IMR-90 (cell line): ENCODE data around the gene RASSF4. TPM values are rescaled to one million over a fixed set of nuclear protein-coding genes. Genes with fewer than 3 reads are reported as not detected.

Source experiments
- ATAC-seq: fragments of 200-7000 bp; cut with Tn5 transposase; 2 replicates; pipeline ENCODE4 v1.9.1; 2020; ENCODE audit warnings: low read depth, mild to moderate bottlenecking, moderate library complexity
- BruUV-seq: library from RNA; stranded (reverse); fragments of 400-500 nt; replicated peaks from 2 replicates; lab custom pipeline; 2021; lab: Mats Ljungman, UMichigan
- CTCF ChIA-PET: fragments of 300-600 bp; formaldehyde crosslinking; extraction: SDS; loops from one replicate; lab custom pipeline; 2021; ENCODE audit warnings: antibody characterized with exemption; lab: Yijun Ruan, JAX
- POLR2A ChIA-PET: fragments of 300-600 bp; sonication (Branson Sonifier 250); formaldehyde crosslinking; loops from one replicate; lab custom pipeline; 2022; ENCODE audit warnings: antibody characterized with exemption; ENCODE audit not compliant: unreplicated experiment; lab: Charles Lee
- DNase-seq: peaks from one replicate; pipeline ENCODE4 v3.0.0; 2013
- H2AFZ ChIP-seq: replicated peaks from 2 replicates; pipeline ENCODE3; 2013; ENCODE audit warnings: low read length, mild to moderate bottlenecking; ENCODE audit not compliant: poor library complexity
- H2AK5ac ChIP-seq: 2 replicates; pipeline ENCODE4 v1.6.1; 2013; ENCODE audit warnings: low read depth, low read length, inconsistent platforms
- H2AK9ac ChIP-seq: replicated peaks from 2 replicates; pipeline ENCODE3; 2013; ENCODE audit warnings: mild to moderate bottlenecking, low read depth, low read length, moderate library complexity; ENCODE audit not compliant: poor library complexity
- H2BK120ac ChIP-seq: 2 replicates; pipeline ENCODE4 v1.6.1; 2013; ENCODE audit warnings: low read depth, low read length, inconsistent platforms
- H2BK15ac ChIP-seq: 3 replicates; pipeline ENCODE4 v1.6.1; 2013; ENCODE audit warnings: low read depth, low read length, inconsistent platforms
- H2BK20ac ChIP-seq: 2 replicates; pipeline ENCODE4 v1.6.1; 2013; ENCODE audit warnings: low read depth, mild to moderate bottlenecking, inconsistent platforms, low read length, moderate library complexity
- H2BK5ac ChIP-seq: 2 replicates; pipeline ENCODE4 v1.6.1; 2013; ENCODE audit warnings: mild to moderate bottlenecking, low read depth, low read length, inconsistent platforms; ENCODE audit not compliant: poor library complexity, severe bottlenecking
- H3K14ac ChIP-seq: replicated peaks from 2 replicates; pipeline ENCODE4 v1.6.1; 2013; ENCODE audit warnings: low read depth, low read length, inconsistent platforms
- H3K18ac ChIP-seq: 2 replicates; pipeline ENCODE4 v1.6.1; 2013; ENCODE audit warnings: low read depth, low read length, control low read depth
- H3K23ac ChIP-seq: 2 replicates; pipeline ENCODE4 v1.6.1; 2013; ENCODE audit warnings: low read depth, low read length, inconsistent platforms
- H3K27ac ChIP-seq: 2 replicates; pipeline ENCODE4 v1.5.1; 2013; ENCODE audit warnings: mild to moderate bottlenecking, control low read depth, low read length; ENCODE audit not compliant: insufficient read depth
- H3K27me3 ChIP-seq: 2 replicates; pipeline ENCODE4 v1.6.1; 2013; ENCODE audit warnings: low read length; ENCODE audit not compliant: control insufficient read depth, insufficient read depth
- H3K36me3 ChIP-seq: 2 replicates; pipeline ENCODE4 v1.6.1; 2013; ENCODE audit warnings: low read length, mixed read lengths; ENCODE audit not compliant: control insufficient read depth, insufficient read depth
- H3K4ac ChIP-seq: 2 replicates; pipeline ENCODE4 v1.6.1; 2013; ENCODE audit warnings: low read depth, low read length, inconsistent platforms
- H3K4me1 ChIP-seq: 2 replicates; pipeline ENCODE4 v1.6.1; 2013; ENCODE audit warnings: low read length, mixed read lengths; ENCODE audit not compliant: control insufficient read depth, insufficient read depth
- H3K4me2 ChIP-seq: 2 replicates; pipeline ENCODE4 v1.6.1; 2013; ENCODE audit warnings: low read depth, mild to moderate bottlenecking, control low read depth, low read length, moderate library complexity
- H3K4me3 ChIP-seq: 2 replicates; pipeline ENCODE4 v1.5.1; 2013; ENCODE audit warnings: low read depth, mild to moderate bottlenecking, control low read depth, low read length, moderate library complexity; ENCODE audit not compliant: insufficient read depth
- H3K56ac ChIP-seq: 2 replicates; pipeline ENCODE4 v1.6.1; 2013; ENCODE audit warnings: low read length, inconsistent platforms; ENCODE audit not compliant: insufficient read depth; ENCODE audit errors: extremely low read depth
- H3K79me1 ChIP-seq, 2 experiments: 2 replicates each; pipeline ENCODE4 v1.6.1; 2013; ENCODE audit warnings: low read length in 2 of 2, inconsistent platforms in 1 of 2, low read depth in 1 of 2
- H3K9ac ChIP-seq: 2 replicates; pipeline ENCODE4 v1.6.1; 2013; ENCODE audit warnings: low read depth, low read length, control low read depth
- H3K9me1 ChIP-seq: 2 replicates; pipeline ENCODE4 v1.6.1; 2013; ENCODE audit warnings: low read length, inconsistent platforms; ENCODE audit not compliant: insufficient read depth
- H3K9me3 ChIP-seq: 2 replicates; pipeline ENCODE4 v1.6.1; 2013; ENCODE audit warnings: low read length; ENCODE audit not compliant: control insufficient read depth, insufficient read depth
- H4K20me1 ChIP-seq: 2 replicates; pipeline ENCODE4 v1.6.1; 2013; ENCODE audit warnings: low read length, inconsistent platforms; ENCODE audit not compliant: insufficient read depth
- H4K5ac ChIP-seq: 2 replicates; pipeline ENCODE4 v1.6.1; 2013; ENCODE audit warnings: mild to moderate bottlenecking, low read depth, low read length, control low read depth
- H4K8ac ChIP-seq, 2 experiments: 2 replicates each; pipeline ENCODE4 v1.6.1; 2013; ENCODE audit warnings: low read depth in 2 of 2, low read length in 2 of 2, control low read depth in 1 of 2, inconsistent platforms in 1 of 2
- H4K91ac ChIP-seq: 2 replicates; pipeline ENCODE4 v1.6.1; 2013; ENCODE audit warnings: low read depth, low read length, inconsistent platforms; ENCODE audit not compliant: insufficient read depth
- CEBPB ChIP-seq: IDR thresholded peaks from 2 replicates; pipeline ENCODE4 v1.6.1; 2012; ENCODE audit warnings: low read depth, low read length, improper control_type of control experiment
- POLR2A ChIP-seq: IDR thresholded peaks from 2 replicates; pipeline ENCODE4 v1.6.1; 2012; ENCODE audit warnings: mild to moderate bottlenecking, low read depth, low read length
- WGBS, 2 experiments: methylation state at CpG; one replicate each; pipeline versions ENCODE4 v1.1.5 to v1.1.7; 2013; ENCODE audit warnings: missing lambda C conversion rate in 2 of 2; ENCODE audit not compliant: insufficient read length in 1 of 2; ENCODE audit errors: extremely low coverage in 2 of 2; 5-methylcytosine and 5-hydroxymethylcytosine counted together
- dilution Hi-C: fragments of 300-500 bp; cut with HindIII; formaldehyde crosslinking; loops from one replicate; pipeline ENCODE4 v1.14.3; 2018; ENCODE audit warnings: low sequenced_read_pairs; ENCODE audit not compliant: unreplicated experiment
- in situ Hi-C: fragments of 300-500 bp; cut with MboI; formaldehyde crosslinking; loops from 3 replicates; pipeline ENCODE4 v1.14.3; 2019; ENCODE audit warnings: low sequenced_read_pairs, inconsistent platforms, mixed read lengths
- intact Hi-C: fragments of 100-400 bp; cut with micrococcal nuclease; formaldehyde crosslinking; loops from 2 replicates; pipeline ENCODE4 v1.10.0; 2022
- polyA plus RNA-seq, 3 experiments: library from polyadenylated mRNA; depleted of rRNA; stranded (reverse); fragments of >200 nt; gene quantifications; 2 replicates each; pipeline ENCODE4 v1.2.3, GENCODE V29; 2012; ENCODE audit warnings: low replicate concordance in 1 of 3
- total RNA-seq: library from RNA; depleted of rRNA; stranded (reverse); fragments of >200 nt; gene quantifications from 2 replicates; pipeline ENCODE4 v1.2.3, GENCODE V29; 2012

The RASSF4 gene
- total and polyA plus RNA-seq, 2 of the 4 experiments (the other 2 are of a cell fraction): 5.9 to 8.6 TPM

DNA sequence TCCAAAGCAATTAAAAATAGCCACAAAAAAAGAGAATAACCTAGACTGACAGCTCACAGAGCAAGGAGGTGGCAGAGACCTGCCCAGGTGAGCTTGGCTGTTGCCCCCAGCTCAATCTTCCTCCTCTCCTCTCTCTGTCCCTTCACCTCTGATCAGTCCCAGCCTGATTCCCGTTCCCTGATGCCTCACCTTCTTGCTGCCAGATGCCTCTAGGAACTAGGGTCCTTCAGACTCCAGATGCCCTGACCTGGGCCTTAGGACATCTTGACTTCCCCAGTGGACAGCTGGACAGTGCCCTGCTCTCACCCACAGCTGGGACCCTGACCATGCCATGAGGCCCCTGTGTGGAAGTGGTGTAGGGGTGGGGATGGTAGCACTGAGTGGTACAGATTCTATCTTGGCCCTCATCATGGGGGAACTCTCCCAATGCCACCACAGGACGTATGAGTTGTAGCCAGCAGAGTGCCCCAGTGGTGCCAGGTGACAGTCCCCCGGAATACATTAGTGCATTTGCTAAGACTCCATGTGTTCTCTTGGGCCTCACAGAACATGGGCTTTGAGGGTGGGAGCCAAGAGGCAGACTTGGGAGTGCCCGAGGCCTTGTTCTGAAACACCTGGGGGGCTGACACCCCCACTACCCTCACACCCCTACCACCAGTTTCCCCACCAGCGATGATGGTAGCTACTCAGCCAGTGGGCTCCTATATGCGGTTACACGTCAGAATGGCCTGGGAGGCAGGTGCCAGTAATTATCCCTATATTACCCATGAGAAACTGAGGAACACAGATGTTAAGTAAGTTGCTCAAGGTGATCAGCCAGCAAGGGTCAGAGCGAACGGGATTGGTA is 17.0 kb downstream of the RASSF4 start:
- Histone ChIP-seq H3K23ac (peak overlapping the region; percentile 61; the same call in 1 of the 2 replicates), H4K20me1 (no peaks in the 10 kb centered on the region; the same call in 1 of the 2 replicates), H3K36me3 (peaks cover 18% of the 10 kb centered on the region; the same call in 1 of the 2 replicates), H2BK120ac (peak overlapping the region; percentile 29; the same call in 1 of the 2 replicates), H2AK9ac (peak overlapping the region; percentile 22), H3K9ac (peak overlapping the region; percentile 17; the same call in 1 of the 2 replicates), H3K18ac (0 out of 2 replicates have a peak overlapping the region, but pooled peaks have one; percentile 7), H4K91ac (peak overlapping the region; percentile 32), H3K4ac (peak overlapping the region; percentile 49), H3K27ac (peak overlapping the region; percentile 8; the same call in 1 of the 2 replicates), H3K9me1 (peaks cover 24% of the 10 kb centered on the region), H3K4me2 (peak overlapping the region; percentile 84), H3K9me3 (no peaks in the 10 kb centered on the region), H3K79me1 (peaks cover 3 to 63% of the 10 kb centered on the region in 2 experiments; a peak in 3 of 4 replicates), H3K4me3 (peak overlapping the region; percentile 55; the same call in 1 of the 2 replicates), H3K56ac (no peak overlapping the region), H3K27me3 (no peaks in the 10 kb centered on the region), H2BK15ac (no peak overlapping the region), H2AK5ac (peak overlapping the region; percentile 69), H3K14ac (peak overlapping the region; percentile 51; the same call in 1 of the 2 replicates), H2BK20ac (peak overlapping the region; percentile 12; the same call in 1 of the 2 replicates), H2AFZ (peak overlapping the region; percentile 24), H4K5ac (no peak overlapping the region), H2BK5ac (peak overlapping the region; percentile 49), H3K4me1 (peaks cover 53% of the 10 kb centered on the region), H4K8ac (no peak overlapping the region)
- ChIA-PET POLR2A (no interaction called here), CTCF (no interaction called here)
- ATAC-seq (no peak), DNase-seq (no peak)
- in situ Hi-C loops (loop anchor here (25.0 kb wide), 4 partner anchors 1036 to 1839 kb away; partner anchors contain the start of genes CSGALNACT2 and HNRNPF), dilution Hi-C loops (no loop called here), intact Hi-C loops (no loop called here)
- peak; percentile 40; the same call in 1 of the 2 replicates for TF ChIP-seq POLR2A
- TF ChIP-seq CEBPB: no peak
- WGBS, 2 experiments: 100% methylated on average over 5 of the region's 9 CpGs; no CpG with 5 or more reads in 1 of the 2 experiments
- BruUV-seq: no TSS peak
